Activated CD4-positive, alpha-beta T cell treated with anti-CD3 and anti-CD28 coated beads, Interleukin-2, Interleukin-4, amounts not matched to agents 100 ng/mL and 50 ng/mL, durations not matched to agents 16 hours and 8 hours (primary cell): ENCODE measurements around the gene PLA2G4B.
A peak's percentile ranks its signal among the peaks of the same experiment; 100 is the strongest.

ENCODE experiments used
- DNase-seq: peaks from one replicate; pipeline ENCODE4 v3.0.0-alpha.2; 2020; ENCODE audit warnings: low spot score

Gene PLA2G4B

GRCh38 chr15:41827880-41828806 is 10.5 kb upstream of the PLA2G4B start, which contains the start of gene JMJD7:
JMJD7 (plus strand) TSS chr15:41828092; CDS start chr15:41828125, 33 bp downstream.
- DNase-seq, result peak; percentile 96

DNA sequence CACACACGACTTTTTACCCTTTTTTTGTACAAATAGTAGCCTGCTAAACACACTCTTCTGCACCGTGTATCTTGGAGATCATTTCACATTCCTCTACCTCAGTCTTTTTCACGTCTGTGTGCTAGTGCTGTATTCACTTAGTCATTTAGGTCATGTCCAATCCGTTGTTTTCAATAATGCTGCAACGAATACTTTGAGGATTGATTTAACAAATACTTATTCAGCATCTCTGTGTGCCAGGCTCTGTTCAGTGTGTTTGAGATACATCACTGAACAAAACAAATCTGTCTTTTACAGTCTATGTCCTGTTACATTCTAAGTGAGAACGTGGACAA is 9.9 kb upstream of the PLA2G4B start:
- DNase-seq, result no peak

GRCh38 chr15:41829959-41830646 is 8.5 kb upstream of the PLA2G4B start:
- DNase-seq, result no peak

DNA sequence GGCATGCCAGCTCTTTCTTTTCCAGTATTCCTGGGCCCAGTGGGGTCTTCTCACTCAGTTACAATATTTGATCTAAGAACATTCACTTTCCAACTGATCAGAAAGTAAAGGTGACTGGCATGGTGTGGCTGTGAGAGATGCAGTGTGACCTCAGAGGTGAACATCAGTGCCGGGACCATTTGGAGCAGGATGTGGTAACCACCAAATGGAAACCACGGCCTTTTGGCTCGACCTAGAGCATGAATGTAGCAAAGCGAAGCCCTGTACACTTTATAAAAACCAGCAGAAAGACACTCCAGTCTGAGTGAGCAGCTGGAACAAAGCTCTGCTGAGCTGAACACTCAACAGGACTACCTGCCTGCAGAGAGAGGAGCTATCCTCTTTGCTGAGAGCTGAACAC is 7.4 kb upstream of the PLA2G4B start:
- peak; percentile 71 for DNase-seq

DNA sequence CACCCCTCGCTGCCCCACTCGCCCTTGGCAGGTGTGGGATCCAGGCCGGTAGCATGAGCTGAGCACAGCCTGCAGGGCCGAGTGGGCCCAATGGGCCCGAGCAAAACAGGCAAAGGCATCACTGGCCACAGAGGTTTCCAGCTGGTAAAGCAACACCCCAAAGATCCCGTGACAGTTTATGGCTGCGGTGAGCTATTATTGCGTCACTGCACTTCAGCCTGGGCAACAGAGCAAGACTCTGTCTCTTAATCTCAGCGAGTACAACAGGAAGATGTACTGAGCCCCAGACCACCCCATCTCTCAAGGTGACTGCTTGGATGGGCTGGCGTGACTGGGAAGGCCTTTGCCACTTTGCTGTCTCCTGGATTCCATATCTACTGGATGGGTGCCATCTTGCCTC is 6.4 kb upstream of the PLA2G4B start:
- DNase-seq, result no peak

DNA sequence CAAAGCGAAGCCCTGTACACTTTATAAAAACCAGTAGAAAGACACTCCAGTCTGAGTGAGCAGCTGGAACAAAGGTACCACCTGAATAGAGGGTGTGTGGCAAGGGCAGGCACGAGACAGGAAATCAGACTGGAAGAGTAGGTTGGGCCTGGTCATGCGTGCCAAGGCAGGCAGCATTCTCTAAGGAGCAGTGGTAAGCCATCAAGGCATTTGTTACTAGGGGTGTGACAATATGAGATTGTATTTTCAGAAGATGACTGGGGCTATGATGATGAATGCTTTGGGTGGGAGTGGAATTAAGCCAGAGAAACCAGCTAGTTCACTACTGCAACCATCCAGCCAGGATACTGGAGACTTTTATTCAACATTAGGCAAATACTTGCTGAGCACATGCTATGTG is 5.8 kb upstream of the PLA2G4B start:
- DNase-seq, result no peak

DNA sequence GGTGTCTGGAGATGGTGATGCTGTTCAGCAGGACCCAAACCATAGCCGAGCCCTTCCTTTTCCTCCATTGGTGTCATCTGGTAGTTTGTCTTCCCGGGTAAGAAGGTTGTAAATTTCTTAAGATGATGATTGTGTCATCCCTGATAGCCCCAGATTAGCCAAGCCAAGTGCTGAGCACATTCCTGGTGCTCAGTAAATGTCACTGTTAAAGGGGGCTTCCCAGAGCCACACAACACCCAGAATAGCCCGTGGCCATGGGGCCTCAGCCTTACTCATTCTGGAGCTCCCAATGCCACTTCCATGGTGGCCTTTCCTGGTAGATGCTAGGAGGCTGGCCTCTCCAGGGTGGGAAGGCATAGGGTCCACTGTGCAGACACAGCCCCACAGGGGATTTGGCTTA is 4.6 kb upstream of the PLA2G4B start:
- DNase-seq, result no peak

DNA sequence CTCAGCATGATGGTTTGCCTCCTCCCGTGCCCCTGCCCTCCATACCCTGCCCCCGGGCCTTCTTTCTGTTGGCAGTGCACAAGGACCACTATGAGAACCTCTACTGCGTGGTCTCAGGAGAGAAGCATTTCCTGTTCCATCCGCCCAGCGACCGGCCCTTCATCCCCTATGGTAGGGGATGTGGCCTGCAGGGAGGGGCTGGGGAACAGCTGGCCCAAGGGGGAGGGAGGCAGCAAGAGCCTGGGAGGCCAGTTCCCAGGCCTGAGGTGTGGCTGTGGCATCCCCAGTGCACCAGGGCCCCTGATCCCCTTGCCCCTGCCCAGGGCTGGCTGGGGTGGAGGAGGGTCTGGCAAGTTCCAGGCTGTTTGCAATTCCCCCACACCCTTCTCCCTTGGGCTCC is 2.6 kb upstream of the PLA2G4B start:
- DNase-seq, result no peak

DNA sequence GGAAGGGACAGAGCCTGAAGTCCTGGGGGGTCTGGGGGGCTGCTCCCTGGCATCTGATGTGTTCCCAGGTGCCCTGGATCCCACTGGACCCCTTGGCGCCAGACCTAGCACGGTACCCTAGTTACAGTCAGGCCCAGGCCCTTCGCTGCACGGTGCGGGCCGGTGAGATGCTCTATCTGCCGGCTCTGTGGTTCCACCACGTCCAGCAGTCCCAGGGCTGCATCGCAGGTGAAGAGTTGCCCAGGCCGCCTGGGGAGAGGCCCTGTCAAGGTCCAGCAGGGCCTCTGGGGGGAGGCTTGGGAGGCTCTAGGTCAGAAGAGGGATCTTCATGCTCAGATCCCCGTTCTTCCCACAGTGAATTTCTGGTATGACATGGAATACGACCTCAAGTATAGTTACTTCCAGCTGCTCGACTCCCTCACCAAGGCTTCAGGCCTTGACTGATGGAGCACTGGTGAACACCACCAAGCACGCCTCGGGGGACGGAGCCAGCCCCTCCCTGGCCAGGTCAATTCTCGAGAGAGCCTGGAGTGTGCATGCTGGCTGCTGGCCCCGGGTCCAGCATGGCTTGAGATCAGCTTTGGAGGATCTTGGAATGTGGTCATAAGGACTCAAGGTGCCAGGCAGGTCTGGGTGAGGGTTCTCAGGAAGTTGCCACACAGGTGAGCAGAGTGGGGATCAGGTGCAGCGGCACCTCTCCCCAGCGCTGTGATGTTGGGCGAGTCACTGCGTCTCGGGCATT is 1.8 kb upstream of the PLA2G4B start:
- DNase-seq, result no peak

GRCh38 chr15:41839781-41840491 is 1.3 kb downstream of the PLA2G4B start:
- no peak for DNase-seq

- DNase-seq, result no peak
Measured at GRCh38 chr15:41840673-41841072, 2.0 kb downstream of the PLA2G4B start.

- DNase-seq, result no peak
Measured at GRCh38 chr15:41841131-41841530, 2.5 kb downstream of the PLA2G4B start.

DNA sequence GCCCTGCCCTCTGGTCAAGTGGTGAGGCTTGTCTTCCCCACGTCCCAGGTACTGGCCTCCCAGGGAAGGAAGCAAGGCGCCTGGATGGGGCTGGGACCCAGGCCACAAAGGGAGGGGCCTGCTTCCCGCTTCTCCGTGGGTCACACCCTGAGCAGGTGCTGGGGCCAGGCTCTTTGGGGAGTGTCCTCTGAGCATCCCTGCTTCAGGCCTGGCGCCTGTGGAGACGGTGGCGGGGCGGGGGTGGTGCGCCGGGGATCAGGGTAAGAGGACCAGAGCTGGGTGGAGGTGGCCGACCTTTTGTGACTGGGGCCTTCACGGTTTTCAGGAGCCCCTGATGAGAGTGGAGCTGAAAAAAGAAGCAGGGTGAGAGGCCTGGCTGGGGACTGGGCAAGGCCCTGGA is 3.6 kb downstream of the PLA2G4B start:
- no peak for DNase-seq

GRCh38 chr15:41843571-41843970 is 4.9 kb downstream of the PLA2G4B start:
- no peak for DNase-seq

GRCh38 chr15:41844814-41845213 is 6.2 kb downstream of the PLA2G4B start:
- no peak for DNase-seq

- DNase-seq, result no peak
Measured at GRCh38 chr15:41847206-41847605, 8.6 kb downstream of the PLA2G4B start.

- DNase-seq, result no peak
Measured at GRCh38 chr15:41847981-41848380, 9.3 kb downstream of the PLA2G4B start.

DNA sequence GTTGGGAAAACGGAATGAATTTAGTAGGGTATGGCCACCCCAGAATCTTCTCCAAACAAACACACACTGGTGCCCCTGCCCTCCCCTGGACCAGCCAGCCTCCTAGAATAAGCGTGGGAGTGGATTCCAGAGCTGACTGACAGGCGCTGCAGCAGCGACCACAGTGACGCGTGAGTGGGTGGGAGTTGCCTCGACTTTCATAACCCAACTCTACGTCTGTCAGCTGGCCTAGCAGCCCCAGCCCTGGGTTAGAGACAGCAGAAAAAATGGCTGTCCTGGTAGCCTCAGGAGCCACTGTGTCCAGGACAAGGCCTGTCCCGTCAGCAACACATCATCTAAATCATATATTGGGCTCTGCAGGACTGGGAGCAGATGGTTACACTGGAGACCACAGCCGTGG is 10.0 kb downstream of the PLA2G4B start:
- no peak for DNase-seq

GRCh38 chr15:41849204-41849603 is 10.6 kb downstream of the PLA2G4B start:
- DNase-seq, result no peak

DNA sequence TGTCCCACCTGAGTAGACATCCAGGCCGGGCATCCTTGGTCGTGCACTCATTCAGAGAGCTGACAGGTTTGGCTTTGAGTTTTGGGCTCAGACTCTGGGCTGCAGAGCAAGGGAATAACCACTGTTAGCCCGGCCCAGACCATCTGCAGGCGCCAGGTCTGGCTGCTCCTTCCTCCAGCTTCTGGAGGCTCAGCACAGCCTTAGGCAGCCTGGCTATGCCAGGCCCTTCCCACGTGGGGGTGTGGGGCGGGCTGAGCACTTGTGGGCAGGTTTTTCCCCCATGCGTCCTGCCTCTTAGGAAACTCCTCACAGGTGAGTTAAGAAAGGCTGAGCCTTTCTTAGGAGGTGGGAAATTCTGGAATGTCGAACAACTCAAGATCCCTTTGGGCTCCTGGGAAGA is 11.2 kb downstream of the PLA2G4B start:
- no peak for DNase-seq

DNA sequence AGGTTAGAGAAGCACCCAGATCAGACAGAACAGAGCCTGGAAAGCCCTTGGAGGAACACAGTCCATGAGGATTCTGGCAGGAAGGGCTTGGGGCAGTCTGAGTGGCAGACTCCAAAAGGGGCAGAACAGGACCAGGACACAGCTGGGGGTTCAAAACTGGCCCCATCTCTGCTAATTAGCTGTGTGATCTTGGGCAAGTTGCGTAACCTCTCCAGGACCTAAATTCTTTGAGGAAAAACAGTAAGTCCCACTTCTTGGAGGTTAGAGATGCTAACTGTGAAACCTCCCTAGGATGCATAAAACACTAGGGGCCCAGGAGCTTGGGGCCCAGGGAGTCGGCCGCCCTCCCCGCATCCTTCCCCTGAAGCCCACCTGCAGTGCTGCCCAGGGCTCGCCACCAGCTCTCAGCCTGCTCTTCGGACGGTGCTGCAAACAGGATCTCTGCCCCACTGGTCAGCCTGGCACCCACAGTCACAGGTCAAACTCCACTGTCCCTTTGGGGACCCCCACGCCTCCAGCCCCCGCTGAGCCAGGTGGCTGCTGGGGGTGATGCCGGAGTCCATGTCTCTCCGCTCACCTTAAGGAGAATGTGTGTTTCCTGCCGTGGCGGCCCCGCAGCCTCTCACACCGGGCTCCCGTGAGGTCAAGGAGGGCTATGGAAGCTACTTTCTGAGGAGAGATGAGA is 12.0 kb downstream of the PLA2G4B start:
- no peak for DNase-seq

- DNase-seq, result no peak
Measured at GRCh38 chr15:41851167-41851523, 12.5 kb downstream of the PLA2G4B start.
